ENCODE data around the gene PRUNE1.
A peak's percentile ranks its signal among the peaks of the same experiment; 100 is the strongest.

The PRUNE1 gene

GRCh38 chr1:151049458-151049857 lies 41.2 kb downstream of the PRUNE1 start:
- Histone ChIP-seq H4K91ac (ENCODE audit: low read length) (no peak overlapping the region), H3K18ac (ENCODE audit: low read depth in 1 of 2, low read length in 2 of 2) (no peak overlapping the region), H2BK5ac (ENCODE audit: low read depth, low read length, poor library complexity, severe bottlenecking) (no peak overlapping the region), H2BK15ac (ENCODE audit: low read depth, poor library complexity, severe bottlenecking) (no peak overlapping the region), H2BK120ac (ENCODE audit: low read depth, low read length) (no peak overlapping the region), H2BK12ac (ENCODE audit: low read length in 2 of 2) (no peak overlapping the region), H3K4me3 (ENCODE audit: insufficient read depth in 1 of 2, low read depth in 1 of 2, low read length in 2 of 2) (no peak overlapping the region), H3K27me3 (ENCODE audit: control insufficient read depth in 1 of 2, insufficient read depth in 1 of 2, low read length in 2 of 2) (no peaks in the 10 kb centered on the region), H3K9ac (ENCODE audit: low read length) (no peak overlapping the region), H3K9me3 (ENCODE audit: control insufficient read depth, low read length) (no peaks in the 10 kb centered on the region), H2AFZ (ENCODE audit: low read depth, low read length) (no peak overlapping the region), H3K27ac (ENCODE audit: low read length, poor library complexity, severe bottlenecking) (no peak overlapping the region), H3K79me1 (replicated peaks; ENCODE audit: low read length, poor library complexity, severe bottlenecking) (peaks cover 5% of the 10 kb centered on the region), H3K14ac (ENCODE audit: low read length in 2 of 2) (no peak overlapping the region), H4K8ac (ENCODE audit: low read length) (peak overlapping the region; percentile 24), H2AK5ac (ENCODE audit: low read length, severe bottlenecking) (no peak overlapping the region), H3K36me3 (ENCODE audit: control insufficient read depth in 1 of 2, insufficient read depth in 2 of 2, low read depth in 1 of 2, low read length in 2 of 2) (peaks cover 21 to 47% of the 10 kb centered on the region in 2 experiments), H3K4me2 (ENCODE audit: low read length, poor library complexity, severe bottlenecking) (no peak overlapping the region), H3K4ac (ENCODE audit: low read depth in 1 of 2, low read length in 2 of 2) (no peak overlapping the region), H3K23ac (ENCODE audit: low read length in 2 of 2) (no peak overlapping the region), H3K4me1 (ENCODE audit: control insufficient read depth, insufficient read depth, low read depth, low read length) (peaks cover 8% of the 10 kb centered on the region)
- WGBS = 98% methylated on average over 4 of the region's 5 CpGs
- DNase-seq = no peak

DNA sequence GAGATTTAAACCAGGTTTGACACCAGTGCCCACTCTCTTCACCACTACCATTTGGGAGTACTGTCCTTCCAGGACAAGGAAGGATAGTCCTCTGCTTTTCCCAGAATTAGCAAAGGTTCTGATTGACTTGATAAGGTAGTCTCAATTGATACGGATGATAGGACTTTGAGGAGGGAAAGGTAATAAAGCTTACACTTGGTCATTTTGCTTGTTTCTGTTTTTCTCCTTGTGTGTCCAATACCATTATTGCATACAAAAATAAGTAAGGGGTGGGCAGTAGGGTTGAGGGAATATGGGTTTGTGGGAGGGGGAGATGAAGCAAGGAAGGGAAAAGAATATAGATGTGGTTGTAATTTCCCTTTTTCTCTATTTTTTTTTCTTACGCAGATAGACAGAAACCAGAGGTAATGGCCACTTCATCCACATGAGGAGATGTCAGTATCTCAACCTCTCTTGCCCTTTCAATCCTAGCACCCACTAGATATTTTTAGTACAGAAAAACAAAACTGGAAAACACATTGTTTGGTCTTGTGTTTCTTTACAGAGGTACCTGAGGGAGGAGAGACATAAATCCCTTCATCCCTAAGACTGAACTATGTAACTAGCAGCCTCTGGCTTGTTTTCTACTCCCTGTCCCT lies 41.9 kb downstream of the PRUNE1 start:
- WGBS = 100% methylated on average over 1 of the region's 2 CpGs
- H2BK120ac ChIP-seq (ENCODE audit: low read depth, low read length) = no peak overlapping the region

DNA sequence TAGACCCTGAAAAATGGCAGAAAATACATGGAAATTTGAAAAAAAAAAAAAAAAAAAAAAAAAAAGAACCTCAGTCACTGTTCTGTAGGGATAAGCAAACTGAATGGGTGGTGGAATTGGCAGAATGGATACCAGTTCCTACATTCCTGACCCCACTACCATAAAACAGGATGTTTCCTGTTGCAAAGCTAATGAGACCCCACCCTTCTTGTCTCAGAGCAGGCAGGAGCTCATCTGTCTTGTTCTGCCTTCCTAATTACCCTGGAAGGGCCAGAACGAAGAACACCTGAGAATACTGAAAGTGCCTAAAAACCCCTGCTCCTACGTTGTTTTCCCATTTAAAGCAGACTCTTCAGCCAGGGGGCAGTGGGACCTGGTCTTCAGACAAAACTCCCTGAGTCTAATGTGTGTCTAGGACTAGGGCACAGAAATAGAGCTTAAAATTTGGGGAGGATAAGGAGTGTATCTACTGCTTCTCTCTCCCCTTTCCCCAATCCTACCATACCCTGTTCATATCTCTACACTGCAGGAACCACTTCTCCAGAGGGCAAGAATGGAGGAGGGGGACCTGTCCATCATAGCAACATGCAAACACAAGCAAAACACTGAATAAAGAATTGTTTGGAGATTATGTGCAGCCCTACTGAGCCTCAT lies 43.2 kb downstream of the PRUNE1 start:
- no peak overlapping the region for H2AK5ac ChIP-seq (ENCODE audit: low read length, severe bottlenecking)
- H2BK5ac ChIP-seq (ENCODE audit: low read depth, low read length, poor library complexity, severe bottlenecking) = no peak overlapping the region
- no peak overlapping the region for H2AFZ ChIP-seq (ENCODE audit: low read depth, low read length)
- no peak overlapping the region for H3K4me3 ChIP-seq (ENCODE audit: insufficient read depth in 1 of 2, low read depth in 1 of 2, low read length in 2 of 2)
- H3K14ac ChIP-seq (ENCODE audit: low read length in 2 of 2) = no peak overlapping the region
- H2BK15ac ChIP-seq (ENCODE audit: low read depth, poor library complexity, severe bottlenecking) = no peak overlapping the region
- H3K18ac ChIP-seq (ENCODE audit: low read depth in 1 of 2, low read length in 2 of 2) = no peak overlapping the region
- H3K23ac ChIP-seq (ENCODE audit: low read length in 2 of 2) = no peak overlapping the region
- H3K9me3 ChIP-seq (ENCODE audit: control insufficient read depth, low read length) = no peaks in the 10 kb centered on the region
- H4K8ac ChIP-seq (ENCODE audit: low read length) = no peak overlapping the region
- H3K4ac ChIP-seq (ENCODE audit: low read depth in 1 of 2, low read length in 2 of 2) = no peak overlapping the region
- WGBS = 83% methylated on average over 1 of the region's 2 CpGs
- peaks cover 9% of the 10 kb centered on the region for H3K79me1 ChIP-seq (replicated peaks; ENCODE audit: low read length, poor library complexity, severe bottlenecking)
- H4K91ac ChIP-seq (ENCODE audit: low read length) = no peak overlapping the region
- peaks cover 13% of the 10 kb centered on the region for H3K4me1 ChIP-seq (ENCODE audit: control insufficient read depth, insufficient read depth, low read depth, low read length)
- H2BK120ac ChIP-seq (ENCODE audit: low read depth, low read length) = no peak overlapping the region
- H3K27ac ChIP-seq (ENCODE audit: low read length, poor library complexity, severe bottlenecking) = no peak overlapping the region
- no peak overlapping the region for H3K4me2 ChIP-seq (ENCODE audit: low read length, poor library complexity, severe bottlenecking)
- DNase-seq = no peak
- H3K9ac ChIP-seq (ENCODE audit: low read length) = no peak overlapping the region
- H3K27me3 ChIP-seq (ENCODE audit: control insufficient read depth in 1 of 2, insufficient read depth in 1 of 2, low read length in 2 of 2) = no peaks in the 10 kb centered on the region
- H3K36me3 ChIP-seq (ENCODE audit: control insufficient read depth in 1 of 2, insufficient read depth in 2 of 2, low read depth in 1 of 2, low read length in 2 of 2) = peaks cover 33 to 67% of the 10 kb centered on the region in 2 experiments
- H2BK12ac ChIP-seq (ENCODE audit: low read length in 2 of 2) = no peak overlapping the region

More for the DNA sequence above, 41.9 kb downstream of the PRUNE1 start:
- Histone ChIP-seq H3K9me3 (ENCODE audit: control insufficient read depth, low read length) (no peaks in the 10 kb centered on the region), H3K23ac (ENCODE audit: low read length in 2 of 2) (no peak overlapping the region), H3K27ac (ENCODE audit: low read length, poor library complexity, severe bottlenecking) (no peak overlapping the region), H3K36me3 (ENCODE audit: control insufficient read depth in 1 of 2, insufficient read depth in 2 of 2, low read depth in 1 of 2, low read length in 2 of 2) (peaks cover 26 to 54% of the 10 kb centered on the region in 2 experiments), H2BK12ac (ENCODE audit: low read length in 2 of 2) (no peak overlapping the region), H3K27me3 (ENCODE audit: control insufficient read depth in 1 of 2, insufficient read depth in 1 of 2, low read length in 2 of 2) (no peaks in the 10 kb centered on the region), H3K79me1 (replicated peaks; ENCODE audit: low read length, poor library complexity, severe bottlenecking) (peaks cover 9% of the 10 kb centered on the region), H2BK15ac (ENCODE audit: low read depth, poor library complexity, severe bottlenecking) (no peak overlapping the region), H4K91ac (ENCODE audit: low read length) (no peak overlapping the region), H2BK5ac (ENCODE audit: low read depth, low read length, poor library complexity, severe bottlenecking) (no peak overlapping the region), H2AK5ac (ENCODE audit: low read length, severe bottlenecking) (no peak overlapping the region), H3K4me2 (ENCODE audit: low read length, poor library complexity, severe bottlenecking) (no peak overlapping the region), H4K8ac (ENCODE audit: low read length) (no peak overlapping the region), H3K14ac (ENCODE audit: low read length in 2 of 2) (no peak overlapping the region), H3K4me3 (ENCODE audit: insufficient read depth in 1 of 2, low read depth in 1 of 2, low read length in 2 of 2) (no peak overlapping the region), H3K4ac (ENCODE audit: low read depth in 1 of 2, low read length in 2 of 2) (no peak overlapping the region), H2AFZ (ENCODE audit: low read depth, low read length) (no peak overlapping the region), H3K9ac (ENCODE audit: low read length) (no peak overlapping the region), H3K4me1 (ENCODE audit: control insufficient read depth, insufficient read depth, low read depth, low read length) (peaks cover 8% of the 10 kb centered on the region), H3K18ac (ENCODE audit: low read depth in 1 of 2, low read length in 2 of 2) (no peak overlapping the region)
- no peak for DNase-seq

DNA sequence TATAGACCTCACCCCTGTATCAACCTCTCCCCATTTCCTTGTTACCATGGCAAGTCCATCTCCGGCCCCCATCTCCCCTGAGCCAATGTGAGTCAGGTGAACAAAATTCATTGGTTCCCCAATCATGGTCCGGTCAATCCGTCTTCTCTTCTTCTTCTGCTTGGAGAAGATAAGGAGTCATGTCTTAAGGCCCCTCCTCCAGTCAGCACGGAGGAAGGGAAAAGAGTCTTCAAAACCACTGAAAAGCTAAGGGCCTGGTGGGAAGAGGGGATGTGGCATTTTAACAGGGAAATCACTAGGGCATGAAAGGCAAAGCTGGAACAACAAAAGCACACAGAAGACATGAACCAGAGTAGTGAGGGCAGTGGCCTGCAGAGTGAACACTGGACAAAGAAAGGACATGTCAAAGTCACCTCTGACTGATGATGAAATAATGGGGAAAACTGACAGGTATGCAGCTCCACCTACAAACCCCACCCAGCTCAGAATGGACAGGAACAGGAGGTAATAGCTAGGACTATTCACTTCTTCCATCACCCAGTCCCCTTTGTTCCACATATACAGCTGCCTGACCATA lies 46.8 kb downstream of the PRUNE1 start:
- no peak overlapping the region for H2AFZ ChIP-seq (ENCODE audit: low read depth, low read length)
- H3K9me3 ChIP-seq (ENCODE audit: control insufficient read depth, low read length) = no peaks in the 10 kb centered on the region
- H2BK12ac ChIP-seq (ENCODE audit: low read length in 2 of 2) = no peak overlapping the region
- H3K9ac ChIP-seq (ENCODE audit: low read length) = no peak overlapping the region
- no peak for DNase-seq
- no peak overlapping the region for H2BK15ac ChIP-seq (ENCODE audit: low read depth, poor library complexity, severe bottlenecking)
- H3K36me3 ChIP-seq (ENCODE audit: control insufficient read depth in 1 of 2, insufficient read depth in 2 of 2, low read depth in 1 of 2, low read length in 2 of 2) = peaks cover 36 to 69% of the 10 kb centered on the region in 2 experiments
- WGBS = 94% methylated on average over 4 of the region's 4 CpGs
- H3K4me3 ChIP-seq (ENCODE audit: insufficient read depth in 1 of 2, low read depth in 1 of 2, low read length in 2 of 2) = no peak overlapping the region
- no peak overlapping the region for H3K4ac ChIP-seq (ENCODE audit: low read depth in 1 of 2, low read length in 2 of 2)
- H2AK5ac ChIP-seq (ENCODE audit: low read length, severe bottlenecking) = peak overlapping the region; percentile 37
- H3K27me3 ChIP-seq (ENCODE audit: control insufficient read depth in 1 of 2, insufficient read depth in 1 of 2, low read length in 2 of 2) = no peaks in the 10 kb centered on the region
- H3K4me1 ChIP-seq (ENCODE audit: control insufficient read depth, insufficient read depth, low read depth, low read length) = peaks cover 11% of the 10 kb centered on the region
- no peak overlapping the region for H2BK5ac ChIP-seq (ENCODE audit: low read depth, low read length, poor library complexity, severe bottlenecking)
- H4K91ac ChIP-seq (ENCODE audit: low read length) = no peak overlapping the region
- no peak overlapping the region for H3K18ac ChIP-seq (ENCODE audit: low read depth in 1 of 2, low read length in 2 of 2)
- H4K8ac ChIP-seq (ENCODE audit: low read length) = no peak overlapping the region
- no peak overlapping the region for H3K14ac ChIP-seq (ENCODE audit: low read length in 2 of 2)
- no peak overlapping the region for H2BK120ac ChIP-seq (ENCODE audit: low read depth, low read length)
- H3K79me1 ChIP-seq (replicated peaks; ENCODE audit: low read length, poor library complexity, severe bottlenecking) = peaks cover 9% of the 10 kb centered on the region
- H3K27ac ChIP-seq (ENCODE audit: low read length, poor library complexity, severe bottlenecking) = no peak overlapping the region
- H3K23ac ChIP-seq (ENCODE audit: low read length in 2 of 2) = no peak overlapping the region
- no peak overlapping the region for H3K4me2 ChIP-seq (ENCODE audit: low read length, poor library complexity, severe bottlenecking)
